Stimulated activated naive CD4-positive, alpha-beta T cell treated with Interleukin-2 at 50 U/mL for 16 hours (primary cell): ENCODE results near the gene MYH11.
"Not testable (repeated sequence)": the region's sequence is repeated elsewhere in the genome, so short reads cannot be mapped to it uniquely, and the experiment has no call there.

Source experiments
- DNase-seq: peaks from one replicate; lab custom pipeline; 2025; lab: John Stamatoyannopoulos, UW

MYH11 gene

DNA sequence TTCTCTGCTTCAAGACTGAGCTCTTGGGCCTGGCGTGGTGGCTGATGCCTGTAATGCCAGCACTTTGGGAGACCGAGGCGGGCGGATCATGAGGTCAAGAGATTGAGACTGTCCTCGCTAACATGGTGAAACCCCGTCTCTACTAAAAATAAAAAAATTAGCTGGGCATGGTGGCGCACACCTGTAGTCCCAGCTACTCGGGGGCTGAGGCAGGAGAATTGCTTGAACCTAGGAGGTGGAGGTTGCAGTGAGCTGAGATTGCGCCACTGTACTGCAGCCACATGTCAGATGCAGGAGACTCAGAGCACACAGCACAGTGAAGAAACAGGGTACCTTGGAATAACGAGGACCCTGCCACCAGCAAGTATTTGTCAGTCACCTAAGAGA lies 184.7 kb downstream of the MYH11 start:
- DNase-seq: not testable (repeated sequence)

DNA sequence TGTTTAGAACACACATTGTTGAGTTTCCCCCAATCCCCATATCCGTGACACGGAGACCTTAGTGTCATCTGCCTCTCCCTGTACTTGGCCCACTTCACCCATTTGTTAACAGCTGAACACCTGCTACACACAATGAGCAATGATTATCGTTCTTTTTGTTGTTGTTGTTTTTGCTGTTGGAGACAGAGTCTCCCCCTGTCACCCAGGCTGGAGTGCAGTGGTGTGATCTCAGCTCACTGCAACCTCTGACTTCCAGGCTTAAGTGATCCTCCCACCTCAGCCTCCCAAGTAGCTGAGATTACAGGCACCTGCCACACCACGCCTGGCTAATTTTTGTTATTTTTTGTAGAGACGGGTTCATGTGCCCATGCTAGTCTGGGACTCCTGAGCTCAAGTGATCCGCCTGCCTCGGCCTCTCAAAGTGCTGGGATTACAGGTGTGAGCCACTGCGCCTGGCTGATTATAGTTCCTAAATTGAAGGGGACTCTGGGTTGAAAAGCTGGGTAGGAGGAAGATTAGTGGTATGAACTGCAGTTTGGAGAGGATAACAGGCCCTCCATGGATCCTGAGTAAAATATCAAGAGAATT lies 185.2 kb downstream of the MYH11 start:
- no peak for DNase-seq

DNA sequence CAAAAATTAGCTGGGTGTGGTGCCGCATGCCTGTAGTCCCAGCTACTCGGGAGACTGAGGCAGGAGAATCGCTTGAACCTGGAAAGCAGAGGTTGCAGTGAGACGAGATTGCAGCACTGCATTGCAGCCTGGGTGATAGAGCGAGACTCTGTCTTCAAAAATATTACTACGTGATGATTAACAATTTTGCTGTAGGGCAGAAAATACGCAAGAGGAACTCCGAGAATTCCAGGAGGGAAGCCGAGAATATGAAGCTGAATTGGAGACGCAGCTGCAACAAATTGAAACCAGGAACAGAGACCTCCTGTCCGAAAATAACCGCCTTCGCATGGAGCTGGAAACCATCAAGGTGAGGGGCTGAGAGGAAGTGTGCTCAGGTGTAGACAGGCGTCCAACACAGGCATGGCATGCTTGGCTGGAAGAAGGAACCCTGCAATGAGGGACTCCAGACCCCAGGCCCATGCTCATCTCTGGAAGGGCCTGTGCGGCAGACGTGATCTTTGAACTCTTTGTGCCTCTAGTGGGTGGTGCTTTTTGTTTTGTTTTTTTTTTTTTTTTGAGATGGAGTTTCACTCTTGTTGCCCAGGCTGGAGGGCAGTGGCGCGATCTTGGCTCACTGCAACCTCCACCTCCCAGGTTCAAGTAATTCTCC lies 189.6 kb downstream of the MYH11 start:
- no peak for DNase-seq

DNA sequence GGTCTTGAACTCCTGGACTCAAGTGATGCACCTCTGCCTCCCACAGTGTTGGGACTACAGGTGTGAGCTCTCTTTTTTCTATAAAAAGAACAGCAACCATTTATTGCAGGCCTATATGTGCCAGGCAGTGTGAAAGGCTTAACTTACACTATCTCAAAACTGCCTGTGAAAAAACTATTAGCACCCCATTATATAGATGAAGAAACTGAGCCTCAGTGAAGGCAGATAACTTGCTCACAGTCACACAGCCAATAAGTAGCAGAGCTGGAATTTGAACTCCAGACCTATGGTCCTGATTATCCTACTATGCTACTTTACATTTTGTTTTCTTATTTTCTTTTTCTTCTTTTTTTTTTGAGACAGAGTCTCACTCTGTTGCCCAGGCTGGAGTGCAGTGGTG lies 191.7 kb downstream of the MYH11 start:
- no peak for DNase-seq

DNA sequence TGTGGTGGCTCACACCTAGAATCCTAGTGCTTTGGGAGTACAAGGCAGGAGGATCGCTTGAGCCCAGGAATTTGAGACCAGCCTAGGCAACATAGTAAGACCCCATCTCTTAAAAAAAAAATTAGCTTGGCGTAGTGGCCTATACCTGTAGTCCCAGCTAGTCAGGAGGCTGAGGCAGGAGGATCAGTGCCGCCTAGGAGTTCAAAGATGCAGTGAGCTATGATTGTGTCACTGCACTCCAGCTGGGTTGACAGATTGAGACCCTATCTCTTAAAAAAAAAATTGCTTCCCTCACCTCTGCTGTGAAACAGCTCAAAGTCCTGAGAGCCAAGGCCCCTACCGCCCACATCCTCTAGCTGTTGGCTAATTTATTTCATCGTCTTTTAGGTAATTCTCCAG lies 196.6 kb downstream of the MYH11 start:
- DNase-seq: no peak

DNA sequence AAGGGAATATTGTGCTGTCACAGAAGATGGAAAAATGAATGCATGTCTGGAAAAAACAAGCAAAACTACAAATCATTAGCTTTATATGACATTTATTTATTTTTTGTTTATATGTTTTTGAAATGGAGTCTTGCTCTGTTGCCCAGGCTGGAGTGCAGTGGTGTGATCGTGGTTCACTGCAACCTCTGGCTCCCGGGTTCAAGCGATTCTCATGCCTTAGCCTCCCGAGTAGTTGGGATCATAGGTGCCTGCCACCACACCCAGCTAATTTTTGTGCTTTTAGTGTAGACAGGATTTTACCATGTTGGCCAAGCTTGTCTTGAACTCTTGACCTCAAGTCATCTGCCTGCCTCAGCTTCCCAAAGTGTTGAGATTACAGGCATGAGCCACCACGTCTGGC lies 198.3 kb downstream of the MYH11 start:
- no peak for DNase-seq

DNA sequence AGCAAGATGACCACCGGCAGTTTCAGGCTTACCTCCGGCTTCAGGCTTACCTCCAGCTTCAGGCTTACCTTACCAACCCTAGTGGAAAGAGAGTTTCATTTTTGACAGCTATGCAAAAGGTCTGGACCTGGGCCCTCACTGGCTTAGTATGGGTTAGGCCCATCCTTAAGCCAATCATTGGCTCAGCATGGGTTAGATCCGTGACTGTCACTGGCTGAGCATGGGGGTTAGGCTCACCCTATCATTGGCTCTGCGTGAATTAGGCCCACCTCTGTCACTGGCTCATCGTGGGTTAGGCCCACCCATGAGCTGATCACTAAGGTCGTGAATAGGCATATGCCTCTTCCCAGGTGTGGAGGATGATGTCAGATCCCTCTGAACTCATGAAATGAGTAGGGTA lies 198.7 kb downstream of the MYH11 start:
- DNase-seq: no peak

DNA sequence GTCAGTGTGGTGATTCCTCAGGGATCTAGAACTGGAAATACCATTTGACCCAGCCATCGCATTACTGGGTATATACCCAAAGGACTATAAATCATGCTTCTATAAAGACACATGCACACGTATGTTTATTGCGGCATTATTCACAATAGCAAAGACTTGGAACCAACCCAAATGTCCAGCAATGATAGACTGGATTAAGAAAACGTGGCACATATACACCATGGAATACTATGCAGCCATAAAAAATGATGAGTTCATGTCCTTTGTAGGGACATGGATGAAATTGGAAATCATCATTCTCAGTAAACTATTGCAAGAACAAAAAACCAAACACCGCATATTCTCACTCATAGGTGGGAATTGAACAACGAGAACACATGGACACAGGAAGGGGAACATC lies 201.3 kb downstream of the MYH11 start:
- DNase-seq: not testable (repeated sequence)

DNA sequence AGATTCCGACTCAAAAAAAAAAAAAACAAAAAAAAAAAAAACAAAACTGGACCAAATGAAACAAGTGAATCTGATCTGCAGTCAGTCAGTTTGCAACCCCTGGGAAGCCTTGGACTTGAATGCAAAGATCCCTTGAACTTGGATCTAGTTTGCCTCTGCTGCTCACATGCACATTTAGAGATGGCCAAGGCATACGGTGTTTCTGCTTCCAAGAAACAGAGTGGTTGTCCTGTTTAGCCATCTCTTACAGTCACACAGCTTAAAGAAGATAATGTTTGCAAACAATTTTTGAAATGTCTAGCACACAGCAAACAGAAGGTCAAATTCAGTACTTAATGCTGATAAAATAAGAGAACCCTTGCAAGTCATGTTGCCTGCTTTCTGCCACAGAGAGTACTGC lies 202.2 kb downstream of the MYH11 start:
- no peak for DNase-seq

DNA sequence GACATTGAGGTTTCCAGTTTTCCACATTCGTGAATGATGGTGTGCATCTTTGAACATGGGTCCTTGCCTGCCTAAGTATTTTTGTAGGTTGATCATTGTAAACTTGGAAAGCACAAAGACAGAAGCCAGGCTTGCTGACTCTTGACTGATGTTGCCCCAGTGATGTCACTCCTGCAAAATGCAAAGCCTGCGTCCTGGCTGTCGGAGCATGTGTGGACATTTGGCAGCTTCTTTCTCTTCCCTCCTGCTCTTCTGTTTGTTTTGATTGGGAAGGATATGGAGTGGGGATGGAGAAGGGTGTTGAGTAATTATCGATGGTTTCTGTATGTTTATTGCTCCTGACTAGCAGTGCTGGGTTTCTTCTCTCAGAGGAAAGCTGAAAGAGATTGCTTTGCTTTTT lies 203.6 kb downstream of the MYH11 start:
- DNase-seq: no peak
